Breast epithelium (tissue), 4 donors: Measurements from ENCODE around the gene THEMIS2. TPM values are rescaled to one million over a fixed set of nuclear protein-coding genes. Genes with fewer than 3 reads are reported as not detected.
A peak's percentile ranks its signal among the peaks of the same experiment; 100 is the strongest.

Source experiments
- DNase-seq, 2 donors: peaks; one replicate each; pipeline ENCODE4 v3.0.0-alpha.2; 2019; ENCODE audit warnings: low spot score in 2 of 2
- H3K27ac ChIP-seq, 2 donors: fragments of 200-600 bp; sonication (generic) in 1 of 2; one replicate each; pipeline ENCODE4 v1.5.1; 2016 to 2019; ENCODE audit warnings: mild to moderate bottlenecking in 1 of 2
- H3K27me3 ChIP-seq, 2 donors: fragments of 200-600 bp; sonication (generic) in 1 of 2; one replicate each; pipeline versions ENCODE4 v1.5.1 to v1.6.0; 2017 to 2019; ENCODE audit warnings: control low read depth in 1 of 2, mild to moderate bottlenecking in 1 of 2
- H3K36me3 ChIP-seq: fragments of 200-600 bp; one replicate; pipeline ENCODE4 v1.5.1; 2019
- H3K4me1 ChIP-seq, 2 donors: fragments of 200-600 bp; sonication (generic); one replicate each; pipeline ENCODE4 v1.5.1; 2016 to 2019; ENCODE audit warnings: control low read depth in 1 of 2
- H3K4me3 ChIP-seq, 3 donors: fragments of 200-600 bp; sonication (generic); 1 replicate in 2 of 3; 2 replicates in 1 of 3; pipeline ENCODE4 v1.5.1; 2016 to 2019; ENCODE audit warnings: mild to moderate bottlenecking in 3 of 3, moderate library complexity in 2 of 3
- H3K9me3 ChIP-seq, 2 donors: fragments of 200-600 bp; sonication (generic) in 1 of 2; one replicate each; pipeline ENCODE4 v1.5.1; 2016 to 2019; ENCODE audit warnings: control low read depth in 1 of 2
- POLR2A ChIP-seq: fragments of 450-650 bp; IDR thresholded peaks from one replicate; pipeline ENCODE4 v1.6.1; 2016; ENCODE audit warnings: antibody characterized with exemption, mild to moderate bottlenecking, moderate library complexity
- POLR2AphosphoS5 ChIP-seq, 3 donors: sonication (generic); formaldehyde crosslinking; IDR thresholded peaks; one replicate each; pipeline ENCODE4 v1.6.1; 2017; ENCODE audit warnings: antibody characterized with exemption in 3 of 3
- intact Hi-C: fragments of 100-400 bp; cut with DNase I; formaldehyde crosslinking; loops from one replicate; pipeline ENCODE4 v1.15.1; 2023; ENCODE audit warnings: low total_unique reads
- total RNA-seq, 3 donors: library from RNA; depleted of rRNA; stranded (reverse); fragments of >200 nt; gene quantifications; one replicate each; pipeline ENCODE4 v1.1.0, GENCODE V29; 2016
- TF ChIP-seq, protein P1 (sequence below), 3 donors: fragments of 450-650 bp; IDR thresholded peaks; one replicate each; pipeline ENCODE4 v1.5.1; 2016 to 2017; ENCODE audit warnings: antibody characterized with exemption in 3 of 3, mild to moderate bottlenecking in 3 of 3, moderate library complexity in 3 of 3

The THEMIS2 gene
- total RNA-seq, 3 donors from 2014 or later: 22.0 to 52.0 (median 25.6) TPM

DNA sequence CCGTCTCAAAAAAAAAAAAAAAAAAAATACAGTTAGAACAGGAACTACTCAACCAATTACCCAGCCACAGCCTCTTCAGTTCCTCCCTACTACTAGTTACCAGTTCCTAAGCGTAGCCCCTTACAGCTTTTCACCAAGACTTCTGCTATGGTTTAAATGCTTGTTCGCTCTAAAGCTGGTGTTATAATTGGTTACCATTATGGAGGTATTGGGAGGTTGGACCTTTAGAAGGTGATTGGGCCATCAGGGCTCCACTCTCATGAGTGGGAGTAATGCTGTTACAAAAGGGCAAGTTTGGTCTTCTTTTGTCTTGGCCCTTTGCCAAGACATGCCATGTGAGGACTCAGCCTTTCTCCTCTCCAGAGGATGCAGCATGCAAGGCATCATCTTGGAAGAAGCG is 59.4 kb downstream of the THEMIS2 start:
- TF ChIP-seq, protein P1, sequence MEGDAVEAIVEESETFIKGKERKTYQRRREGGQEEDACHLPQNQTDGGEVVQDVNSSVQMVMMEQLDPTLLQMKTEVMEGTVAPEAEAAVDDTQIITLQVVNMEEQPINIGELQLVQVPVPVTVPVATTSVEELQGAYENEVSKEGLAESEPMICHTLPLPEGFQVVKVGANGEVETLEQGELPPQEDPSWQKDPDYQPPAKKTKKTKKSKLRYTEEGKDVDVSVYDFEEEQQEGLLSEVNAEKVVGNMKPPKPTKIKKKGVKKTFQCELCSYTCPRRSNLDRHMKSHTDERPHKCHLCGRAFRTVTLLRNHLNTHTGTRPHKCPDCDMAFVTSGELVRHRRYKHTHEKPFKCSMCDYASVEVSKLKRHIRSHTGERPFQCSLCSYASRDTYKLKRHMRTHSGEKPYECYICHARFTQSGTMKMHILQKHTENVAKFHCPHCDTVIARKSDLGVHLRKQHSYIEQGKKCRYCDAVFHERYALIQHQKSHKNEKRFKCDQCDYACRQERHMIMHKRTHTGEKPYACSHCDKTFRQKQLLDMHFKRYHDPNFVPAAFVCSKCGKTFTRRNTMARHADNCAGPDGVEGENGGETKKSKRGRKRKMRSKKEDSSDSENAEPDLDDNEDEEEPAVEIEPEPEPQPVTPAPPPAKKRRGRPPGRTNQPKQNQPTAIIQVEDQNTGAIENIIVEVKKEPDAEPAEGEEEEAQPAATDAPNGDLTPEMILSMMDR (IDR thresholded peaks at IDR 0.05): no peak
- TF ChIP-seq POLR2A: no peak
- TF ChIP-seq POLR2AphosphoS5 (IDR thresholded peaks at IDR 0.05): no peak
- H3K4me1 ChIP-seq: no peaks in the 10 kb centered on the region
- H3K36me3 ChIP-seq: no peaks in the 10 kb centered on the region
- H3K27ac ChIP-seq: no peak overlapping the region
- H3K27me3 ChIP-seq: no peaks in the 10 kb centered on the region
- DNase-seq: no peak
- H3K9me3 ChIP-seq: no peaks in the 10 kb centered on the region
- H3K4me3 ChIP-seq: no peak overlapping the region
- intact Hi-C loops: no loop called here

DNA sequence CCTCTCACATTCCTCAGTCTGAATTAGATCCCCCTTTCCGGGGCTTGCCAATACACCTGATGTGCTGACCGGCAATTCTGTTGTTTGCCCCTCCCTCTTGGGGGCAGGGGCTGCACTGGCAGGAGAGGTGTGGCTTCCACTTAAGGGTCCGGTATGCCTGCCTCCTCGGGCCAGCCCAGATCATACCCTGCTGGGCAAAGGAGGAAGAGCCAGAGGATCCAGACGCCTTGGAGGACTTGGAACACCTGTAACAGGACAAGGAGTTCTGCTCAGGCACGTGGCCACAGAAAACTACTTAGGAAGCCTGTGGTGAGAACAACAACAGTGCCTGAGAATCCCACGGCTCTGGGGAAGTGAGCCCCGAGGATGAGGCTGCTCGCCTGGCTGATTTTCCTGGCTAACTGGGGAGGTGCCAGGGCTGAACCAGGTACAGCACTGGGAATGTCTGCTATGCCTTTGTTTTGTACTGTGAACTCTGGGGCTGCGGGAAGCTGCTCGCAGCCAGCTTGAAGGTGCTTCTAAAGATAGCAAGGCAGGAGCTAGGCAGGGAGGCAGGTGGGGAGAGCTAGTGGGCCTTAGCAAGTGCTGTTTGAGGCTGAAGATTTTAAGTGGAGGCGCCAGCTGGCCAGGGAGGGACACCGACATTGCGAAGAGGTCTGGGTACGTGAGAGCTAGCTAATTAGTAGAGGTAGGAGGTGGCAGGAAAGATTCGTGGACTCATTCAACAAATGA is 62.6 kb downstream of the THEMIS2 start, which contains the start of gene SMPDL3B:
Gene SMPDL3B (plus strand): TSS at position 183 of the 732 bp plus-strand sequence. CDS start 184 bp downstream, at position 367.
- H3K4me3 ChIP-seq: peak within 1 kb of the TSS in 2 of 3 donors; percentile 48 to 61
- peak within 1 kb of the TSS; percentile 49 to 68 for H3K27ac ChIP-seq
- TF ChIP-seq, protein P1 (IDR thresholded peaks at IDR 0.05): peak in 2 of 3 donors; percentile 19 to 34
- no peak for TF ChIP-seq POLR2AphosphoS5 (IDR thresholded peaks at IDR 0.05)
- TF ChIP-seq POLR2A: no peak
- no peaks in the 10 kb centered on the region for H3K9me3 ChIP-seq
- DNase-seq: peak; percentile 43 to 57
- H3K27me3 ChIP-seq: no peaks in the 10 kb centered on the region
- no peaks in the 10 kb centered on the region for H3K4me1 ChIP-seq
- intact Hi-C loops: no loop called here
- no peaks in the 10 kb centered on the region for H3K36me3 ChIP-seq

DNA sequence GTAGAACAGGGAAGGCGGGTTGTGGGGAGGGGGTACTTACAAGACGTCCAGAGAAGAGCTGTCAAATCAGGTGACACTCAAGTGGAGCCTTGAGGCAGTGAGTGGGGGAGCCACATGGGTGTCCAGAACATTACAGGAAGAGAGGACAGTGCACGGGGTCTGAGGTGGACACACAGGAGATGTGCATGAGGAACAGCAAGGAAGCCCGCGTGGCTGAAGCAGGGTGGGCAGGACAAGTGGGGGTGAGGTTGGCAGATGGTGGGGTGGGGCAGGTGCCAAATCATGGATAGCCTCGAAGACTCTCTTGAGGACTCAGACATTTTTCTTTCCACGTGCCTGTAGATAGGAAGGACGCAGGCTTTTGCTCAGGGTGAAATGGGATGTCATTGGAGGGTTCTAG is 63.4 kb downstream of the THEMIS2 start:
- H3K27ac ChIP-seq: no peak overlapping the region
- DNase-seq: no peak
- no peaks in the 10 kb centered on the region for H3K27me3 ChIP-seq
- TF ChIP-seq, protein P1 (IDR thresholded peaks at IDR 0.05): no peak
- TF ChIP-seq POLR2AphosphoS5 (IDR thresholded peaks at IDR 0.05) (no peak), POLR2A (no peak)
- no peaks in the 10 kb centered on the region for H3K36me3 ChIP-seq
- peak overlapping the region in 2 of 3 donors; percentile 48 to 61 for H3K4me3 ChIP-seq
- no peaks in the 10 kb centered on the region for H3K4me1 ChIP-seq
- intact Hi-C loops: no loop called here
- no peaks in the 10 kb centered on the region for H3K9me3 ChIP-seq

Other genes with a start within 250 kb of the THEMIS2 start
- gene FGR, start 237.4 kb upstream of the THEMIS2 start, total RNA-seq: 10 to 100 TPM; 22.1 to 46.9 (median 24.3) TPM
- 10 to 100 TPM; 18.7 to 50.6 (median 47.4) TPM for gene IFI6, start 200.4 kb upstream of the THEMIS2 start, total RNA-seq
- gene FAM76A, start 146.6 kb upstream of the THEMIS2 start, total RNA-seq: 10 to 100 TPM; 13.5 to 34.2 (median 14.4) TPM
- gene STX12, start 99.3 kb upstream of the THEMIS2 start, total RNA-seq: 100 to 1,000 TPM in 1 of 3 donors, 10 to 100 TPM in 2; 62.3 to 165 (median 80.8) TPM
- 10 to 100 TPM; 36.1 to 43.5 (median 37.9) TPM for gene PPP1R8, start 41.8 kb upstream of the THEMIS2 start, total RNA-seq
- 10 to 100 TPM; 35.8 to 42.3 (median 39.0) TPM for gene RPA2, start 42.0 kb downstream of the THEMIS2 start, total RNA-seq
- 10 to 100 TPM in 2 of 3 donors, not detected in 1; 13.8 to 14.9 TPM for gene SMPDL3B, start 62.5 kb downstream of the THEMIS2 start, total RNA-seq
- 1 to 10 TPM; 4.2 to 6.9 (median 5.6) TPM for gene XKR8, start 87.4 kb downstream of the THEMIS2 start, total RNA-seq
- gene EYA3, start 216.1 kb downstream of the THEMIS2 start, total RNA-seq: 10 to 100 TPM; 12.2 to 22.6 (median 18.1) TPM